ENCODE data around the gene HOMER2. TPM values are rescaled to one million over a fixed set of nuclear protein-coding genes. Genes with fewer than 3 reads are reported as not detected.
"Not testable (repeated sequence)": the region's sequence is repeated elsewhere in the genome, so short reads cannot be mapped to it uniquely, and the experiment has no call there.

HOMER2 gene
- total RNA-seq = 14.8 TPM

- DNase-seq (ENCODE audit: low read depth in 2 of 3, low spot score in 2 of 3) = peak in 2 of 3 donors; percentile 44 to 50
These were observed at the start of gene HOMER2 for GRCh38 chr15:82952158-82953081. HOMER2 (minus strand) TSS chr15:82952720; CDS start chr15:82952535, 185 bp downstream.

GRCh38 chr15:83000672-83001031 is 48.1 kb upstream of the HOMER2 start:
- DNase-seq (ENCODE audit: low read depth in 2 of 3, low spot score in 2 of 3) = not testable (repeated sequence)

GRCh38 chr15:82999905-83000671 is 47.6 kb upstream of the HOMER2 start:
- DNase-seq (ENCODE audit: low read depth in 2 of 3, low spot score in 2 of 3) = peak; percentile 11 to 83 (median 62)

- no peak for DNase-seq (ENCODE audit: low read depth in 2 of 3, low spot score in 2 of 3)
These were observed 46.9 kb upstream of the HOMER2 start for GRCh38 chr15:82999426-82999825.

GRCh38 chr15:82995938-82996337 is 43.4 kb upstream of the HOMER2 start:
- no peak for DNase-seq (ENCODE audit: low read depth in 2 of 3, low spot score in 2 of 3)

- no peak for DNase-seq (ENCODE audit: low read depth in 2 of 3, low spot score in 2 of 3)
These were observed 42.6 kb upstream of the HOMER2 start for GRCh38 chr15:82995076-82995475.

GRCh38 chr15:82993144-82993543 is 40.6 kb upstream of the HOMER2 start:
- DNase-seq (ENCODE audit: low read depth in 2 of 3, low spot score in 2 of 3) = no peak

GRCh38 chr15:82992436-82992998 is 40.0 kb upstream of the HOMER2 start:
- no peak for DNase-seq (ENCODE audit: low read depth in 2 of 3, low spot score in 2 of 3)

- DNase-seq (ENCODE audit: low read depth in 2 of 3, low spot score in 2 of 3) = peak in 2 of 3 donors; percentile 41 to 56
These were observed 33.9 kb upstream of the HOMER2 start for GRCh38 chr15:82986442-82986780.

GRCh38 chr15:82985688-82986441 is 33.3 kb upstream of the HOMER2 start, which contains the start of gene RAMAC:
RAMAC (plus strand) TSS chr15:82986210; CDS start chr15:82989019, 2,809 bp downstream.
- DNase-seq (ENCODE audit: low read depth in 2 of 3, low spot score in 2 of 3) = peak; percentile 86 to 99 (median 98)

GRCh38 chr15:82980981-82981380 is 28.5 kb upstream of the HOMER2 start:
- DNase-seq (ENCODE audit: low read depth in 2 of 3, low spot score in 2 of 3) = no peak

GRCh38 chr15:82979726-82980125 is 27.2 kb upstream of the HOMER2 start:
- no peak for DNase-seq (ENCODE audit: low read depth in 2 of 3, low spot score in 2 of 3)

GRCh38 chr15:82978438-82978837 is 25.9 kb upstream of the HOMER2 start:
- DNase-seq (ENCODE audit: low read depth in 2 of 3, low spot score in 2 of 3) = no peak

GRCh38 chr15:82977076-82977475 is 24.6 kb upstream of the HOMER2 start:
- no peak for DNase-seq (ENCODE audit: low read depth in 2 of 3, low spot score in 2 of 3)

- no peak for DNase-seq (ENCODE audit: low read depth in 2 of 3, low spot score in 2 of 3)
These were observed 20.5 kb upstream of the HOMER2 start for GRCh38 chr15:82972990-82973389.

GRCh38 chr15:82971218-82971984 is 18.9 kb upstream of the HOMER2 start:
- no peak for DNase-seq (ENCODE audit: low read depth in 2 of 3, low spot score in 2 of 3)

GRCh38 chr15:82970696-82971095 is 18.2 kb upstream of the HOMER2 start:
- DNase-seq (ENCODE audit: low read depth in 2 of 3, low spot score in 2 of 3) = no peak

- DNase-seq (ENCODE audit: low read depth in 2 of 3, low spot score in 2 of 3) = no peak
These were observed 17.7 kb upstream of the HOMER2 start for GRCh38 chr15:82970078-82970686.

- no peak for DNase-seq (ENCODE audit: low read depth in 2 of 3, low spot score in 2 of 3)
These were observed 16.8 kb upstream of the HOMER2 start for GRCh38 chr15:82969353-82969752.
